Duodenal mucosa (tissue), 2 donors: ENCODE results near the gene MACROD2.

ENCODE experiments used
- H3K27ac ChIP-seq: one replicate; pipeline ENCODE4 v1.7.0; 2013; ENCODE audit warnings: low read depth, low read length
- H3K27me3 ChIP-seq, 2 donors: one replicate each; pipeline ENCODE4 v1.7.0; 2013; ENCODE audit warnings: low read length in 2 of 2, control low read depth in 1 of 2; ENCODE audit not compliant: insufficient read depth in 2 of 2, control insufficient read depth in 1 of 2
- H3K36me3 ChIP-seq, 2 donors: one replicate each; pipeline ENCODE4 v1.7.0; 2013; ENCODE audit warnings: low read length in 2 of 2, control low read depth in 1 of 2; ENCODE audit not compliant: insufficient read depth in 2 of 2, control insufficient read depth in 1 of 2
- H3K4me1 ChIP-seq, 2 donors: one replicate each; pipeline ENCODE4 v1.7.0; 2013; ENCODE audit warnings: low read length in 2 of 2, control low read depth in 1 of 2; ENCODE audit not compliant: insufficient read depth in 2 of 2, control insufficient read depth in 1 of 2
- H3K4me3 ChIP-seq, 2 donors: one replicate each; pipeline ENCODE4 v1.7.0; 2013; ENCODE audit warnings: low read length in 2 of 2, low read depth in 1 of 2
- H3K9ac ChIP-seq, 2 donors: one replicate each; pipeline ENCODE4 v1.7.0; 2013; ENCODE audit warnings: low read length in 2 of 2, low read depth in 1 of 2
- H3K9me3 ChIP-seq, 2 donors: one replicate each; pipeline ENCODE4 v1.7.0; 2013; ENCODE audit warnings: low read length in 2 of 2, control low read depth in 1 of 2; ENCODE audit not compliant: control insufficient read depth in 1 of 2

MACROD2 gene

GRCh38 chr20:14383335-14383734 lies 388.0 kb downstream of the MACROD2 start:
- Histone ChIP-seq H3K9me3 (peaks cover 4 to 11% of the 10 kb centered on the region in 2 donors), H3K4me1 (peaks cover 0 to 7% of the 10 kb centered on the region in 2 donors), H3K27me3 (no peaks in the 10 kb centered on the region), H3K4me3 (no peak overlapping the region), H3K9ac (no peak overlapping the region), H3K36me3 (no peaks in the 10 kb centered on the region), H3K27ac (no peak overlapping the region)

GRCh38 chr20:14384416-14385175 lies 389.3 kb downstream of the MACROD2 start:
- Histone ChIP-seq H3K9ac (no peak overlapping the region), H3K4me1 (peaks cover 0 to under 1% of the 10 kb centered on the region in 2 donors), H3K36me3 (no peaks in the 10 kb centered on the region)

GRCh38 chr20:14385176-14385740 lies 389.9 kb downstream of the MACROD2 start:
- Histone ChIP-seq H3K9ac (no peak overlapping the region), H3K36me3 (no peaks in the 10 kb centered on the region), H3K4me3 (no peak overlapping the region), H3K27me3 (no peaks in the 10 kb centered on the region), H3K27ac (no peak overlapping the region), H3K4me1 (no peaks in the 10 kb centered on the region), H3K9me3 (peaks cover 4 to 11% of the 10 kb centered on the region in 2 donors)

More at GRCh38 chr20:14384416-14385175, 389.3 kb downstream of the MACROD2 start:
- H3K27ac ChIP-seq, result no peak overlapping the region
- H3K4me3 ChIP-seq, result no peak overlapping the region
- no peaks in the 10 kb centered on the region for H3K27me3 ChIP-seq
- peaks cover 4 to 11% of the 10 kb centered on the region in 2 donors for H3K9me3 ChIP-seq

GRCh38 chr20:14386726-14387125 lies 391.4 kb downstream of the MACROD2 start:
- no peaks in the 10 kb centered on the region for H3K27me3 ChIP-seq
- H3K9me3 ChIP-seq, result peaks cover 4 to 11% of the 10 kb centered on the region in 2 donors
- no peak overlapping the region for H3K4me3 ChIP-seq
- H3K9ac ChIP-seq, result no peak overlapping the region
- no peak overlapping the region for H3K27ac ChIP-seq
- H3K4me1 ChIP-seq, result no peaks in the 10 kb centered on the region
- H3K36me3 ChIP-seq, result no peaks in the 10 kb centered on the region

- Histone ChIP-seq H3K27me3 (no peaks in the 10 kb centered on the region), H3K27ac (no peak overlapping the region)
Observed at GRCh38 chr20:14401479-14402138, 406.3 kb downstream of the MACROD2 start.

GRCh38 chr20:14404515-14404914 lies 409.2 kb downstream of the MACROD2 start:
- Histone ChIP-seq H3K4me1 (no peaks in the 10 kb centered on the region), H3K9me3 (no peaks in the 10 kb centered on the region), H3K4me3 (no peak overlapping the region), H3K27ac (no peak overlapping the region), H3K9ac (no peak overlapping the region), H3K27me3 (no peaks in the 10 kb centered on the region), H3K36me3 (no peaks in the 10 kb centered on the region)

More at GRCh38 chr20:14401479-14402138, 406.3 kb downstream of the MACROD2 start:
- Histone ChIP-seq H3K9me3 (no peaks in the 10 kb centered on the region), H3K4me1 (no peaks in the 10 kb centered on the region), H3K36me3 (no peaks in the 10 kb centered on the region), H3K9ac (no peak overlapping the region), H3K4me3 (no peak overlapping the region)

GRCh38 chr20:14406495-14406894 lies 411.2 kb downstream of the MACROD2 start:
- no peaks in the 10 kb centered on the region for H3K4me1 ChIP-seq
- no peak overlapping the region for H3K27ac ChIP-seq
- no peak overlapping the region for H3K9ac ChIP-seq
- H3K27me3 ChIP-seq, result no peaks in the 10 kb centered on the region
- no peaks in the 10 kb centered on the region for H3K9me3 ChIP-seq
- no peak overlapping the region for H3K4me3 ChIP-seq
- no peaks in the 10 kb centered on the region for H3K36me3 ChIP-seq

GRCh38 chr20:14407336-14407735 lies 412.0 kb downstream of the MACROD2 start:
- H3K9ac ChIP-seq, result no peak overlapping the region
- no peaks in the 10 kb centered on the region for H3K36me3 ChIP-seq
- no peaks in the 10 kb centered on the region for H3K27me3 ChIP-seq

GRCh38 chr20:14410869-14411555 lies 415.7 kb downstream of the MACROD2 start:
- Histone ChIP-seq H3K27me3 (no peaks in the 10 kb centered on the region), H3K36me3 (no peaks in the 10 kb centered on the region), H3K27ac (no peak overlapping the region), H3K9me3 (no peaks in the 10 kb centered on the region), H3K9ac (no peak overlapping the region), H3K4me3 (no peak overlapping the region), H3K4me1 (peaks cover 6 to 11% of the 10 kb centered on the region in 2 donors)

More at GRCh38 chr20:14407336-14407735, 412.0 kb downstream of the MACROD2 start:
- Histone ChIP-seq H3K4me1 (no peaks in the 10 kb centered on the region), H3K9me3 (no peaks in the 10 kb centered on the region), H3K27ac (no peak overlapping the region), H3K4me3 (no peak overlapping the region)
